HAP-1 (cell line): ENCODE results near the gene NETO1.

Source experiments
- DNase-seq, 2 experiments: peaks; one replicate each; pipeline ENCODE4 v3.0.0-alpha.2; 2016 to 2020; ENCODE audit warnings: low spot score in 2 of 2
- H3K27me3 ChIP-seq: fragments of 250-450 bp; sonication (Bioruptor Pico); 2 replicates; pipeline ENCODE4 v1.5.1; 2020; ENCODE audit warnings: low read depth, mild to moderate bottlenecking, moderate library complexity
- H3K36me3 ChIP-seq: fragments of 250-450 bp; sonication (Bioruptor Pico); replicated peaks from 2 replicates; pipeline ENCODE4 v1.5.1; 2020; ENCODE audit warnings: mild to moderate bottlenecking
- H3K4me1 ChIP-seq: fragments of 250-450 bp; sonication (Bioruptor Pico); 2 replicates; pipeline ENCODE4 v1.5.1; 2020; ENCODE audit warnings: mild to moderate bottlenecking
- H3K4me3 ChIP-seq: fragments of 250-450 bp; sonication (Bioruptor Pico); 2 replicates; pipeline ENCODE4 v1.5.1; 2020; ENCODE audit warnings: mild to moderate bottlenecking, moderate library complexity
- H3K9me3 ChIP-seq: fragments of 250-450 bp; sonication (Bioruptor Pico); 2 replicates; pipeline ENCODE4 v1.5.1; 2020; ENCODE audit warnings: mild to moderate bottlenecking, moderate library complexity
- in situ Hi-C: fragments of 300-500 bp; cut with MboI; formaldehyde crosslinking; loops from 3 replicates; pipeline ENCODE4 v1.14.3; 2020; ENCODE audit warnings: low sequenced_read_pairs, inconsistent platforms, mixed read lengths

NETO1 gene

DNA sequence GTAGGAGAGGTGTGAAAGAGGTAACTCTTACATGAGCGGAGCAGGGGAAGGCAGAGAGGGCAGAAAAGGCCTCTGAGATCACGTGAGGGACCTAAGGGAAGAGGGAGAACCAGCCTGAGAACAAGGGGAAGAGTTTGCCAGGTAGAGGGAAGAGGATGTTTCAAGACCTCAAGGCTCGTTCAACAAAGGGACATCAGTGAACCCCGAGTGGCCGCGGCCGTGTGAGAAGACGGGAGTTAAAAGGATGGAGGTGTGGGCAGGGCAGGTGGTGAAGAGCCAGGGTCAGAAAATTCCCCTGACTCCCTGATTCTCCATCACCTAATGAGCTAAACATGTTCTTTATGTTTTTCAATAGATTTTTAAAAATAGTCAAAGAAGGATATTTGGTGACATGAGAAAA is 44.4 kb downstream of the NETO1 start:
- in situ Hi-C loops, result no loop called here
- H3K4me1 ChIP-seq, result no peaks in the 10 kb centered on the region
- H3K9me3 ChIP-seq, result no peaks in the 10 kb centered on the region
- no peaks in the 10 kb centered on the region for H3K27me3 ChIP-seq
- H3K4me3 ChIP-seq, result no peak overlapping the region
- no peaks in the 10 kb centered on the region for H3K36me3 ChIP-seq
- DNase-seq, result no peak

DNA sequence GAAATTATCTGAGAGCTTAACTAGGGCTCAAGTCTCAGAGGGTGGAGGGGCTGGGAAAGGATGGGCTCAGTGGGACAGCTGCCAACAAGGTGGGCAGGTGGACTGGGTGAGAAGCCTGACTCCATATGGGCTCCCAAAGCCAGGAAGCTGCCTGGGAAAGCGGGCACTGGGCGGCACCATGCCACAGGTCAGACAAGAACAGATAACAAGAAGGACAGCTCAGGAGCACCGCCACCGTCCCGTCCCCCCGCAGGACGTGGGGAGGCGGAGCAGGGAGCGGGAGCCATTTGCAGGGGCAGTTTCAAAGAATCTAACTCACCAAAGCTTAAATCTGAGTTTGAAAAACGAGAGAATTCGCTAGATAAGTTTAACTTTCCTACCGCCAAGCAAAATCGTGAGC is 45.6 kb downstream of the NETO1 start:
- no peaks in the 10 kb centered on the region for H3K9me3 ChIP-seq
- in situ Hi-C loops, result no loop called here
- DNase-seq, result no peak

DNA sequence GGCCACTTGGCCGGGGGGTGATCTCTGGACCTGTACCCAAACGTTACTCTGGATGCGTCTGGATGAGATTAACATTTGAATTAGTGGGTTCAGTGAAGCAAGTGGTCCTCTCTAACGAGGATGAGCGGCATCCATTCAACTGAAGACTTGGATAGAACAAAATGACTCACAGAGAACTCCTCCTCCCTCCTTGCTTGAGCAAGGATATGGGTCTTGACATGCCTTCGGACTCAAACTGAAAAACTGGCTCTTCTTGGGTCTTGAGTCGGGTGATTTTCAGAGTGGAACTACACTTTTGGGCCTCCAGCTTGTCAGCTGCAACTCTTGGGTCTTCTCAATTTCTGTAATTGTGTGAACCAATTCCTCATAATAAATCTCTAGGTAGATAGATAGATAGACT is 47.2 kb downstream of the NETO1 start:
- in situ Hi-C loops, result no loop called here
- H3K4me3 ChIP-seq, result no peak overlapping the region
- no peaks in the 10 kb centered on the region for H3K9me3 ChIP-seq
- DNase-seq, result no peak
- no peaks in the 10 kb centered on the region for H3K27me3 ChIP-seq
- no peaks in the 10 kb centered on the region for H3K4me1 ChIP-seq
- H3K36me3 ChIP-seq, result no peaks in the 10 kb centered on the region

More for the DNA sequence above, 45.6 kb downstream of the NETO1 start:
- H3K4me1 ChIP-seq, result no peaks in the 10 kb centered on the region
- no peak overlapping the region for H3K4me3 ChIP-seq
- H3K36me3 ChIP-seq, result no peaks in the 10 kb centered on the region
- H3K27me3 ChIP-seq, result no peaks in the 10 kb centered on the region

DNA sequence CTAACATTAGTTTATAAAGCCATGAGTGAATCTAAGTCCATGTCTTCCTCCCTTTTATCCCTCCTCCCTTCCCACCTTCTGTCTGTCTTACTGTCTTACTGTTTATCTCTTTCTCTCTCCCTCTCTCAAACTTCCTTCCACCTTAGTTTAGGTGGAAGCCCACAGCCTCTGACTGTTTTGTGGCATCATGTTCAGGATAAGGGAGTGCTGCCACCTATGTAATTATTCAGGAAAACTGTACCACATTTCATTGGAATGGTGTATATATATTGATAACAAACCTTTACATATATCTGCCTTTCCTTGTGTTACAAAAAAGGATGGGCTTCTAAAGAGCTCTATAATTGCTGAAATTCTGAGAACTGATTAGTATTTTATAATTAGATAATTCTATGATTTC is 48.7 kb downstream of the NETO1 start:
- H3K27me3 ChIP-seq, result no peaks in the 10 kb centered on the region
- no peaks in the 10 kb centered on the region for H3K9me3 ChIP-seq
- in situ Hi-C loops, result no loop called here
- no peaks in the 10 kb centered on the region for H3K4me1 ChIP-seq
- no peak overlapping the region for H3K4me3 ChIP-seq
- no peaks in the 10 kb centered on the region for H3K36me3 ChIP-seq
- no peak for DNase-seq

DNA sequence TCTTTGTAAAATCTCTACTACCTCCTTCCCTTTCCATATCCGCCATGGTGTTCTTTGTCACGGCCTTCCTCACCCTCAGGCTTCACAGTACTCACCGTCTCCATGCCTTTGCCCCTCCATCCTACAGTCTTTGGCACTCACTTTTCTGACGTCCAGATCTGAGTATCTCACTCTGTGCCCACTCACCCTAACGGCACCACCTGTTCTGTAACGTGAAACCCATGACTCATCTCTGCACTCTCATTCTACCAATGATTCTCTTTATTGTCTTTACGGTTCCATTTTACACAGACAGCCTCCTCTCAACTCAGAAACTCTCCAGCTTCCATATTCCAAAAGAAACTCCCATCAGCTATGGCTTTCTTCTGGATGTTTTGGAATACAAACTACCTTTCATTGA is 56.7 kb downstream of the NETO1 start:
- in situ Hi-C loops, result no loop called here
- no peaks in the 10 kb centered on the region for H3K36me3 ChIP-seq
- no peak overlapping the region for H3K4me3 ChIP-seq
- no peaks in the 10 kb centered on the region for H3K4me1 ChIP-seq
- no peaks in the 10 kb centered on the region for H3K27me3 ChIP-seq
- no peaks in the 10 kb centered on the region for H3K9me3 ChIP-seq
- no peak for DNase-seq

DNA sequence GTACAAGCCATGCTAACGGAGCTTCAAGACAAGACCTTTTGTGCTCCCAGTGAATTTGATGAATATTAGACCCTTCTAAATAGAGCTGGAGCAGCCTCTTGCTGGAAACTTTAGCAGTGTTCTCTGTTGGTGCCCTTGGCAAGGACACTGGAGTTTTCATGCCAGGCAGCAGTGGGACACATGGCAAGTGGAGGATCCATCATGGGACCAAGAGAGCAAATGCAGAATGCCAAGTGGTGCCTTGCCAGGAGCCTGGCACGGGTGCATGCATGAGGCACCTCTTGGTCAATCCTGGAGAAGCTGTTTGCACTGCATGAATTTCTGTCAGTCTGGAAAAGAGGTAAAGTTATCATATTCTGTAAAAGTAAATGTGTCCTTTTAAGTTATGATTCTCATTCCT is 59.1 kb downstream of the NETO1 start:
- no peak for DNase-seq
- Histone ChIP-seq H3K4me1 (no peaks in the 10 kb centered on the region), H3K27me3 (no peaks in the 10 kb centered on the region), H3K4me3 (no peak overlapping the region), H3K9me3 (no peaks in the 10 kb centered on the region), H3K36me3 (no peaks in the 10 kb centered on the region)
- in situ Hi-C loops, result no loop called here

DNA sequence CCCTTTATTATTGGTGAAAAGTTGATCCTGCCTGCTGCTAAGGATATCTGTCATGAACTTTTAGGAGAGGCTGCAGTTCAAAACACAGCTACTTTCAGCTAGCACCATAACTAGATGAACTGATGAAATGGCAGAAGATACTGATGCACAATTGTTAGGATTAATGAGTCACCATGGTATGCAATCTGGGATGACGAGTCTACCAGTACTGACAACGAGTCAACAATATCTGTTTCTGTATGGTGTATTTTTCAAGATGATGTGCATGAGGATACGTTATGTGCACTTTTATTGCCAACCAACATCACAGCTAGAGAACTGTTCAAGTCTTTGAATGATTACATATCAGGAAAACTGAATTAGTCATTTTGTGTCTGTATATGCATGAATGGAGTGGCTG is 68.7 kb downstream of the NETO1 start:
- no peak for DNase-seq
- in situ Hi-C loops, result no loop called here
- Histone ChIP-seq H3K9me3 (peaks cover 2% of the 10 kb centered on the region; the same call in 1 of the 2 replicates), H3K27me3 (no peaks in the 10 kb centered on the region), H3K4me3 (no peak overlapping the region), H3K4me1 (no peaks in the 10 kb centered on the region), H3K36me3 (no peaks in the 10 kb centered on the region)

DNA sequence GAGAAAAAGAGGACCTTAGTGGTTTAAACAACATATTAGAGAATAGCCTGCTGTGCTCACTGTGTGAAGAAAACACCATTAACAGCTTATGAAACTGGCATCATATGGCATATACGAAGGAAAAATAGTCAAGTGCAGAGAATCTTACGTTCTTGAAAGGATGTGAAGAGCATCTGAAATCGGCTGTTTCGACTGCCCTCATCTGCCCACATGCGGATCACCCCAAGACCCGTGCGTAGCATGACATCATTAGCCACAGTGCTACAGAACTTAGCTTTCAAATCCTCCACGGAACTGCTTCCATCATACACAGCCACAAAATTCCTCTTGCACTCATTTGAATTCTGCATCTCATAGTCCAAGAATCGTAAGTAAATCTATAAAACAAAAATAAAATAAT is 84.3 kb downstream of the NETO1 start:
- Histone ChIP-seq H3K27me3 (no peaks in the 10 kb centered on the region), H3K36me3 (no peaks in the 10 kb centered on the region), H3K4me1 (no peaks in the 10 kb centered on the region), H3K4me3 (no peak overlapping the region), H3K9me3 (no peaks in the 10 kb centered on the region)
- in situ Hi-C loops, result no loop called here
- DNase-seq, result no peak

DNA sequence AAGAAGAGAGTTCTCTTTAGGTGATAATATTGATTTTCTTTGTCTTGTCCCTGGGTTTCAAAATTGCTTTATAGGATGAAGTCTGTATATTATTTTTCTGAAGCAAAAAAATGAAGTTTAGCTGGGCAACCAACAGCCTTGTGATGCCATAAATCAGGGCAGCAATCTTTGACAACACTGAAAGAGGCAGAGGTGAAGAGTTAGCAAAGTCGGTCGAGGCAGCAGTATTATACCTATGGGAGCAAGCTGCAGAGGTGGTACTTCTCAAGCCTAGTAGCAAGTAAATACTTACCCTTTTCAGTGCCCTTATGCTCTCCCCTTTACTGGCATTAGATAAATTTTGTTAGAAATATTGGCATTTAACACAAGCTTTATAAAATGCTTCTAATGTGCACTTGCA is 92.9 kb downstream of the NETO1 start:
- H3K27me3 ChIP-seq, result no peaks in the 10 kb centered on the region
- H3K4me3 ChIP-seq, result no peak overlapping the region
- in situ Hi-C loops, result loop anchor here (25.0 kb wide), 1 partner anchor 1562 kb away; no protein-coding TSS in a partner anchor
- no peaks in the 10 kb centered on the region for H3K4me1 ChIP-seq
- DNase-seq, result no peak
- H3K9me3 ChIP-seq, result no peaks in the 10 kb centered on the region
- no peaks in the 10 kb centered on the region for H3K36me3 ChIP-seq

DNA sequence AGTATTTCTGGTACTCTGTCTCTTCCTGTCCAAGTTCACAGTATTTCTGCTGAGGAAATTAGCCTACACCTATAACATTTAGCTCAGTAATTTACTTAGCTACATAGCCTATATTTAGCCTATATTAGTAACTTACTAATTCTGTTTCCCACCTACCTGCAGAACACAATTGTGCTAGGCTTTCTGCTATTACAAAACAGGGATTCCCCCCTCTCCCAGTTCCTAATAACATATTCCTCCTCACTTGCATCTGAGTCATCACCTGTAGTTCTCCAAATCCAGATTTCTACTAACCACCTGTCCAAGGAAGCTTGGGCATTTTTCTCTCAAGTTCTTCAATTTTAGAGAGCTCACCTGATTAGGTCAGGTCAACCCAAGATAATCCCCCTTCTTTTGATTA is 94.9 kb downstream of the NETO1 start:
- Histone ChIP-seq H3K36me3 (no peaks in the 10 kb centered on the region), H3K9me3 (no peaks in the 10 kb centered on the region), H3K27me3 (no peaks in the 10 kb centered on the region), H3K4me3 (no peak overlapping the region), H3K4me1 (no peaks in the 10 kb centered on the region)
- no peak for DNase-seq
- in situ Hi-C loops, result loop anchor here (25.0 kb wide), 1 partner anchor 1564 kb away; no protein-coding TSS in a partner anchor

DNA sequence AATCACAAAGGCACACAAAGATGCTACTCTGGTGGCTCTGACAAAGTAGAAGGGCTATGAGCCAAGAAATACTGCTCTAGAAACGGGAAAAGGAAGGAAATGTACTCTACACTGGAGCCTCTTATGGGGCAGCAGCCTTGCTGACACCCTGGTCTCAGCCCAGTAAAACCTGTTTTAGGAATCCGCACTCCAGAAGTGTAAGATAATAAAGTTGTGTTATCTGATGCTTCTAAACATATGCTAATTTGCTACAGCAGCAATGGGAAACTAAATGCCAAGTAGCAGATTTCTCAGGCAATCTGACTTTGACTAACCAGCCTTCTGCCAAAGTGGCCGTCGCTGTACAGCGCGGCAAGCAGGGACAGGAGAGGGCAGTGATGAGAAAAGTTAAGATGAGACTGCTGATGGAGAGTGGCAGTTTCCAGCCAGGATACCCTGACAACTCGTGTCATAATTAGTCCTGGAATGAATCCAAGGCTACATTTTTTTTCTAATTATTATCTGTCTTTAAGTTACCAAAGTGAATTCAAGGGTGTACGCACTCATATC is 99.0 kb downstream of the NETO1 start:
- H3K27me3 ChIP-seq, result no peaks in the 10 kb centered on the region
- H3K9me3 ChIP-seq, result no peaks in the 10 kb centered on the region
- no peaks in the 10 kb centered on the region for H3K36me3 ChIP-seq
- no peak overlapping the region for H3K4me3 ChIP-seq
- no peak for DNase-seq
- in situ Hi-C loops, result loop anchor here (25.0 kb wide), 1 partner anchor 1569 kb away; no protein-coding TSS in a partner anchor
- no peaks in the 10 kb centered on the region for H3K4me1 ChIP-seq

DNA sequence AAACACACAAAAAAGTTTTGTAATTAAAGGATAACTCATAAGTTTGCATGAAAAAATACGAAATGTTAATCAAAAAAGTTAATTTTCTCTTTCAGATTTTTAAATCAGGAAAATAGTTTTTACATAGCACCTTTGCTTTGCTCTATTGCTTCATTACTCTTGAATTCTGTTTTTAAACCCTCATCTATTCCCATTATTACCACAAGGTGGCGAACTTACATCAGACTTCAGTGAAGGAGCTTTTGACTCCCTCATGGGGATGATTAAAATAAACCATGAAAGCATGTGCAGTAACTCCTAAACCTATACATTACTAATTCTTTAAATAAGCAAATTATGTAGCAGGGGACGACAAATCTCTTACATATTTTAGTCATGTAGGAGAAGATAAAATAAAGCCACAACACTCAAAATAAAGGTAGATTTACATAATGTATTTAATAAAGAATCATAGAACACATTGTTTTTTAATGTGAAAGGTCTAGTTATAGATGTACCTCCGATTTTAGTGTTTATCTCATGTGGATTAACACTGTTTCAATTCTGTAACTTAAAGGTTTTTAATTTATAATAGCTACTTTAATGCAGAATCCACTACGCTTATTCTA is 105.2 kb downstream of the NETO1 start:
- peak; percentile 8 to 34 for DNase-seq
- no peaks in the 10 kb centered on the region for H3K9me3 ChIP-seq
- in situ Hi-C loops, result loop anchor here (25.0 kb wide), 1 partner anchor 1575 kb away; no protein-coding TSS in a partner anchor

DNA sequence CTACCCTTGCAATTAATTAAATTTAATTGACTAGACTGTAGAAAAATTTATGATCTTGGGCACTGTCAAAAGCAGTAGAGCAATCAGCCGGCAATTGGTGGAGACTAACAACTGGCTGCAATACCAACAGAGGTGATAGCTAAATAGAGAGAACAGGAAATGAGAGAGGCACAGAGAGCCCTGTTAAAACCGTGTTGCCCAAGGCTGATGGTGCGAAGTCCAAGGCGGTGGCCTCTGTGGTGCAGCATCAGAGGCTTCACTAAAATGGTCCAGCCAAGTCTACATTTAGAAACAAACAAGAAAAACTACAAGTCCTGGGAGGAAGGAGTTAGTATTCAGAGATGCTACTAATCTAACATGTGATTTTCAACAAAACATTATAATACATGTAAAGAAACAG is 115.6 kb downstream of the NETO1 start:
- Histone ChIP-seq H3K4me3 (no peak overlapping the region), H3K36me3 (no peaks in the 10 kb centered on the region), H3K27me3 (no peaks in the 10 kb centered on the region), H3K4me1 (no peaks in the 10 kb centered on the region), H3K9me3 (no peaks in the 10 kb centered on the region)
- in situ Hi-C loops, result loop anchor here (25.0 kb wide), 1 partner anchor 1585 kb away; no protein-coding TSS in a partner anchor
- no peak for DNase-seq

More for the DNA sequence above, 105.2 kb downstream of the NETO1 start:
- no peaks in the 10 kb centered on the region for H3K36me3 ChIP-seq
- no peaks in the 10 kb centered on the region for H3K27me3 ChIP-seq
- no peak overlapping the region for H3K4me3 ChIP-seq
- no peaks in the 10 kb centered on the region for H3K4me1 ChIP-seq

DNA sequence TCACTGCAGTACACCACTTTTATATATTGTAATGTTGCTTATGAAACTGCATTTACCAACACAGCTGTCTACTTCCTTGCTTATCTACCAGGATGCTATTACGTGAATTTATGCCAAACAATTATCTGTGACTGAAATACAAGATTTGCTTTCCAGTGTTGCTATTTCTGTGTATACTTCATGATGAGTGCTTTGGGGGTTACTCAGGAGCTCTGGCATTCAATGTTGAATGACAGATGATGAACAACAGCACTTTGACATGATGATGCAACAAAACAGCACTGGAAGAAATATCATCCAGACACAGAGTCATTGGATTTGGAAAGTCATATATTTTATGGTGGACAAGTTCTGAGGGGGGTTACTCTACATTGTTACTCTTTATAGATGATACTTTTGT is 125.8 kb downstream of the NETO1 start:
- Histone ChIP-seq H3K27me3 (no peaks in the 10 kb centered on the region), H3K36me3 (no peaks in the 10 kb centered on the region), H3K9me3 (no peaks in the 10 kb centered on the region), H3K4me3 (no peak overlapping the region), H3K4me1 (no peaks in the 10 kb centered on the region)
- in situ Hi-C loops, result no loop called here
- DNase-seq, result no peak

DNA sequence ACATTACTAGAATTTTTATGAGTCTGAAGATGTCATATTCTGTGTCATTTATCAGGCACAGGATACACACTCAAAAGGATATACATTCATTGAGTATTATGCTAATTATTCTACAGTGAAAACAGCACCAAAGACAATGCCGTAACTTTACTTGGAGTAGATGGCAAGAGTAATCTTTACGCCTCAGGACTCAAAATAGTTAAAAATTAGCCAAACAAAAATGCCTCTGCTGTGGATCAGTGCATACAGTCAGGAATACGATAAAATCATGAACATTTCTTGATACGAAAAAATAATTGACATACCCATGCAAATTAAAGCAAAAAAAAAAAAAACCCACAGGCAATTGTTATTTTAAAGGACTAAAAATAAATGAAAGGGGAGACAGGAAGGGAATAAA is 129.7 kb downstream of the NETO1 start:
- DNase-seq, result no peak
- H3K36me3 ChIP-seq, result no peaks in the 10 kb centered on the region
- in situ Hi-C loops, result no loop called here

More for the DNA sequence above, 129.7 kb downstream of the NETO1 start:
- H3K9me3 ChIP-seq, result no peaks in the 10 kb centered on the region
- no peaks in the 10 kb centered on the region for H3K27me3 ChIP-seq
- H3K4me3 ChIP-seq, result no peak overlapping the region
- H3K4me1 ChIP-seq, result no peaks in the 10 kb centered on the region
